ENCODE measurements around the gene PJA1.

Gene PJA1, protein sequence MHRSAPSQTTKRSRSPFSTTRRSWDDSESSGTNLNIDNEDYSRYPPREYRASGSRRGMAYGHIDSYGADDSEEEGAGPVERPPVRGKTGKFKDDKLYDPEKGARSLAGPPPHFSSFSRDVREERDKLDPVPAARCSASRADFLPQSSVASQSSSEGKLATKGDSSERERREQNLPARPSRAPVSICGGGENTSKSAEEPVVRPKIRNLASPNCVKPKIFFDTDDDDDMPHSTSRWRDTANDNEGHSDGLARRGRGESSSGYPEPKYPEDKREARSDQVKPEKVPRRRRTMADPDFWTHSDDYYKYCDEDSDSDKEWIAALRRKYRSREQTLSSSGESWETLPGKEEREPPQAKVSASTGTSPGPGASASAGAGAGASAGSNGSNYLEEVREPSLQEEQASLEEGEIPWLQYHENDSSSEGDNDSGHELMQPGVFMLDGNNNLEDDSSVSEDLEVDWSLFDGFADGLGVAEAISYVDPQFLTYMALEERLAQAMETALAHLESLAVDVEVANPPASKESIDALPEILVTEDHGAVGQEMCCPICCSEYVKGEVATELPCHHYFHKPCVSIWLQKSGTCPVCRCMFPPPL

DNA sequence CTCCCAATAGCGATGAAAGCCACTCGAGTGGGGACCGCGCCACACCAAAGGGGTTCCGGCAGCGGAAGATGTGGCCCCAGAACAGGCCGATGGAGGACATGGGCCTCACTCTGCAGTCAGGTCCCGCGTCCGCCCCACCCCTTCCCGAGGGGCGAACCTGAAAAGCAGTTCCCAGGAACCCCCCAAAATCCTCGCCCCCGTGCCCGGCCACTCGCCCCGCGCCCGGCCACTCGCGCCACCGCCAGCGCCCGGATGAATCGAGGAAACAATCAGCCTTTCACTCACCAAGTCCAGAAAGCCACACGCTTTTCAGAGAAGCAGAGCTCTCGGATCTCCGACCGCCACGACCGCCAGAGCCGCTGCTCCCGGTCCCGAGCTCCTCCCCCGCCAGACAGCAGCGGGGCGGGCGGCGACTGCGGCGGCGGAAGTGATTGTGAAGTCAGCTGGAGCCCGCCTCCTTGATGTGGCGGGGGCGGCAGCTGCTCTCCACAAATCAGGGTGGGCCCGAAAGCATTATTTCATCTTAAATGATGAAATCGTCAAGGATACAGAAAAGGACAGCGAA lies at the start of gene PJA1:
PJA1 (minus strand) TSS at position 367 of the 565 bp plus-strand sequence. CDS start 2,380 bp downstream, outside the sequence.
- peak within 1 kb of the TSS; percentile 63 for H3K27ac ChIP-seq (ENCODE audit: low read length)
- H3K4me1 ChIP-seq (ENCODE audit: control insufficient read depth in 1 of 2, insufficient read depth in 2 of 2, low read length in 2 of 2), result peaks cover 3 to 5% of the 10 kb centered on the region in 2 donors
- no peaks in the 10 kb centered on the region for H3K9me3 ChIP-seq (ENCODE audit: control insufficient read depth in 1 of 2, low read length in 2 of 2)
- no peaks in the 10 kb centered on the region for H3K27me3 ChIP-seq (ENCODE audit: low read depth, low read length)
- peak within 1 kb of the TSS; percentile 70 to 76 for H3K4me3 ChIP-seq (ENCODE audit: low read depth in 1 of 2, low read length in 2 of 2)
- H3K36me3 ChIP-seq (ENCODE audit: control insufficient read depth in 1 of 2, insufficient read depth in 2 of 2, low read length in 2 of 2), result peaks cover 0 to 4% of the 10 kb centered on the region in 2 donors

GRCh38 chrX:69214463-69214862 lies 49.2 kb upstream of the PJA1 start:
- Histone ChIP-seq H3K4me3 (ENCODE audit: low read depth in 1 of 2, low read length in 2 of 2) (no peak overlapping the region), H3K27me3 (ENCODE audit: low read depth, low read length) (no peaks in the 10 kb centered on the region), H3K4me1 (ENCODE audit: control insufficient read depth in 1 of 2, insufficient read depth in 2 of 2, low read length in 2 of 2) (peaks cover 0 to 4% of the 10 kb centered on the region in 2 donors), H3K27ac (ENCODE audit: low read length) (no peak overlapping the region), H3K9me3 (ENCODE audit: control insufficient read depth in 1 of 2, low read length in 2 of 2) (no peaks in the 10 kb centered on the region), H3K36me3 (ENCODE audit: control insufficient read depth in 1 of 2, insufficient read depth in 2 of 2, low read length in 2 of 2) (no peaks in the 10 kb centered on the region)

- Histone ChIP-seq H3K4me1 (ENCODE audit: control insufficient read depth in 1 of 2, insufficient read depth in 2 of 2, low read length in 2 of 2) (peaks cover 0 to 4% of the 10 kb centered on the region in 2 donors), H3K4me3 (ENCODE audit: low read depth in 1 of 2, low read length in 2 of 2) (no peak overlapping the region), H3K27me3 (ENCODE audit: low read depth, low read length) (no peaks in the 10 kb centered on the region), H3K9me3 (ENCODE audit: control insufficient read depth in 1 of 2, low read length in 2 of 2) (no peaks in the 10 kb centered on the region), H3K36me3 (ENCODE audit: control insufficient read depth in 1 of 2, insufficient read depth in 2 of 2, low read length in 2 of 2) (no peaks in the 10 kb centered on the region), H3K27ac (ENCODE audit: low read length) (no peak overlapping the region)
Observed at GRCh38 chrX:69211701-69212100, 46.4 kb upstream of the PJA1 start.

DNA sequence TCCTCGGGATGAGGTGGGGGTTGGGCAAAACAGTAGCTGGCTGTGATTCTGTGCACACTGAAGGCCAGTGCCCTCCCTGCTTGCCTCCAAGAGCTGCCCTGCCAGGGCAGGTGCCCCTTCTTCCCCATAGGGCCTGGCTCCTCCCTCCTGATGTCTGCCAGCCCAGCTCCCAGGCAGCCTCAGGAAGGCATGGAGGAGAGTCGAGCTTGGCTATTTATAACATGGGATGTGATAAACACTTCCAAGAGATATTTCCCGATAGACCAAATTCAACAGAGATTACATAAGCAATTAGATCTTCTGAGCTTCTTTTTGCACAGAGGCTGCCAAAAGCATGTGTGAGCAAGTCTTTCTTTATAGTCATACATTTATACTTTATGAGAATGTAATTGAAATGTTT lies 45.3 kb upstream of the PJA1 start:
- no peaks in the 10 kb centered on the region for H3K36me3 ChIP-seq (ENCODE audit: control insufficient read depth in 1 of 2, insufficient read depth in 2 of 2, low read length in 2 of 2)
- H3K9me3 ChIP-seq (ENCODE audit: control insufficient read depth in 1 of 2, low read length in 2 of 2), result no peaks in the 10 kb centered on the region
- no peak overlapping the region for H3K27ac ChIP-seq (ENCODE audit: low read length)
- no peak overlapping the region for H3K4me3 ChIP-seq (ENCODE audit: low read depth in 1 of 2, low read length in 2 of 2)
- H3K4me1 ChIP-seq (ENCODE audit: control insufficient read depth in 1 of 2, insufficient read depth in 2 of 2, low read length in 2 of 2), result no peaks in the 10 kb centered on the region
- no peaks in the 10 kb centered on the region for H3K27me3 ChIP-seq (ENCODE audit: low read depth, low read length)

- Histone ChIP-seq H3K36me3 (ENCODE audit: control insufficient read depth in 1 of 2, insufficient read depth in 2 of 2, low read length in 2 of 2) (no peaks in the 10 kb centered on the region), H3K4me3 (ENCODE audit: low read depth in 1 of 2, low read length in 2 of 2) (no peak overlapping the region), H3K27me3 (ENCODE audit: low read depth, low read length) (no peaks in the 10 kb centered on the region), H3K4me1 (ENCODE audit: control insufficient read depth in 1 of 2, insufficient read depth in 2 of 2, low read length in 2 of 2) (no peaks in the 10 kb centered on the region), H3K9me3 (ENCODE audit: control insufficient read depth in 1 of 2, low read length in 2 of 2) (no peaks in the 10 kb centered on the region), H3K27ac (ENCODE audit: low read length) (no peak overlapping the region)
Observed at GRCh38 chrX:69207216-69207615, 42.0 kb upstream of the PJA1 start.

DNA sequence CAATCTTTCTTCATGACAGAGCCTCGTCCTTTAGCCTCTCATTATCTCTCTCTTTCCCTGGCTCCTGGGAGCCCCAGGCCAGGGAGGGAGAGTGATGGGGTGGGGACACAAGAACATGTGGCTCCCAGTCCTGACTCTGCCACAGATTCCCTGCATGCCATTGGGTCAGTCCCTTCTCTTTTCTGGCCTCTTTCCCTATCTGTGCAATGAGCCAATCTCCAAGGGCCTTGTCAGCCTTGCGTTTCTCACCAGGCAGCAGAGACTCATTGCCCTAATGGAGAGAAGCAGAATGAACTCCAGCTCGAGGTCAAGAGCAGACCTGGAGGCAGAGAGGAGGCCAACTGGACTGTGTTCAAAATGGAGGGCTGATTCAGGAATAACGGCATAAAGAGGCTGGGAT lies 38.4 kb upstream of the PJA1 start:
- Histone ChIP-seq H3K4me3 (ENCODE audit: low read depth in 1 of 2, low read length in 2 of 2) (no peak overlapping the region), H3K27me3 (ENCODE audit: low read depth, low read length) (no peaks in the 10 kb centered on the region), H3K36me3 (ENCODE audit: control insufficient read depth in 1 of 2, insufficient read depth in 2 of 2, low read length in 2 of 2) (no peaks in the 10 kb centered on the region), H3K9me3 (ENCODE audit: control insufficient read depth in 1 of 2, low read length in 2 of 2) (no peaks in the 10 kb centered on the region), H3K27ac (ENCODE audit: low read length) (no peak overlapping the region), H3K4me1 (ENCODE audit: control insufficient read depth in 1 of 2, insufficient read depth in 2 of 2, low read length in 2 of 2) (no peaks in the 10 kb centered on the region)

DNA sequence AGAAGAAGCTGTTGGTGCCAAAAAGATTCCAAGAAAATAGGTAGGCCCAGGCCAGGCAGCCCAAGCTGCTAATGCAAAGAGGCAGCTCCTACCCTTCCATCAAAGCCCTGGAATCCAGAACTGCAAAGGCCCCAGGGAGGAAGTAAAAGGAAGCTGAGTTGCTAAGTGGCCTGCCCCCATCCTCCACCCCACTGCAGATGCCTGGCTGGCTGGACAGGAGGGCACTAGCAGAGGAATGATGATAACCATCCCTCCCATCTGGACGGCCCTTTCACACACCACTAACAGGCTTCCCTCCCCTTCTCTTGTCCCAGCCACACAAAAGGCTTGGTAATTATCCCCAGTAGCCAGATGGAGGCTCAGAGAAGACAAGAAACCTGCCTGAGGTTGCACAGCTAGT lies 32.4 kb upstream of the PJA1 start:
- H3K36me3 ChIP-seq (ENCODE audit: control insufficient read depth in 1 of 2, insufficient read depth in 2 of 2, low read length in 2 of 2), result no peaks in the 10 kb centered on the region
- no peaks in the 10 kb centered on the region for H3K27me3 ChIP-seq (ENCODE audit: low read depth, low read length)
- H3K4me3 ChIP-seq (ENCODE audit: low read depth in 1 of 2, low read length in 2 of 2), result no peak overlapping the region
- no peak overlapping the region for H3K27ac ChIP-seq (ENCODE audit: low read length)
- H3K4me1 ChIP-seq (ENCODE audit: control insufficient read depth in 1 of 2, insufficient read depth in 2 of 2, low read length in 2 of 2), result no peaks in the 10 kb centered on the region
- no peaks in the 10 kb centered on the region for H3K9me3 ChIP-seq (ENCODE audit: control insufficient read depth in 1 of 2, low read length in 2 of 2)

- Histone ChIP-seq H3K4me1 (ENCODE audit: control insufficient read depth in 1 of 2, insufficient read depth in 2 of 2, low read length in 2 of 2) (no peaks in the 10 kb centered on the region), H3K9me3 (ENCODE audit: control insufficient read depth in 1 of 2, low read length in 2 of 2) (no peaks in the 10 kb centered on the region), H3K27me3 (ENCODE audit: low read depth, low read length) (no peaks in the 10 kb centered on the region), H3K4me3 (ENCODE audit: low read depth in 1 of 2, low read length in 2 of 2) (no peak overlapping the region), H3K27ac (ENCODE audit: low read length) (no peak overlapping the region), H3K36me3 (ENCODE audit: control insufficient read depth in 1 of 2, insufficient read depth in 2 of 2, low read length in 2 of 2) (no peaks in the 10 kb centered on the region)
Observed at GRCh38 chrX:69196666-69197065, 31.4 kb upstream of the PJA1 start.

DNA sequence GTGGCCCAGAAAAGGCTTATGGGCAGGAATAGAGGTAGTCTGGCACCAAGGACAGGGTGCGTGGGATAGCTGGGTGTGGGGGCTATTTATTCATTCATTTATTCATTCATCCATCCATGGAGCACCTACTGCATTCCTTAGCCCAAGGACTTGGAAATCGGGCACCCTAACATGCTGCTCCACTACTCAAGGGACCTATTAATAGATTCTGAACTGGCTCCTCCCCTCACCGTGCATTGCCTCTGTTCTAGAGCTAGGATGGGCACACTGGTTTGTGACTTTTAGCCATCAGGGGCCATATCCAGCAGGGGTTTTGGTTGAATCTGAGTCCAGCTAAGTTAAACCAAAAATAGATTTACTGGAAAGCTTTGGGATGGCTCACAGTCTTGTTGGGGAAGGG lies 30.6 kb upstream of the PJA1 start:
- Histone ChIP-seq H3K36me3 (ENCODE audit: control insufficient read depth in 1 of 2, insufficient read depth in 2 of 2, low read length in 2 of 2) (no peaks in the 10 kb centered on the region), H3K9me3 (ENCODE audit: control insufficient read depth in 1 of 2, low read length in 2 of 2) (no peaks in the 10 kb centered on the region), H3K27me3 (ENCODE audit: low read depth, low read length) (no peaks in the 10 kb centered on the region), H3K4me1 (ENCODE audit: control insufficient read depth in 1 of 2, insufficient read depth in 2 of 2, low read length in 2 of 2) (no peaks in the 10 kb centered on the region), H3K27ac (ENCODE audit: low read length) (no peak overlapping the region), H3K4me3 (ENCODE audit: low read depth in 1 of 2, low read length in 2 of 2) (no peak overlapping the region)

DNA sequence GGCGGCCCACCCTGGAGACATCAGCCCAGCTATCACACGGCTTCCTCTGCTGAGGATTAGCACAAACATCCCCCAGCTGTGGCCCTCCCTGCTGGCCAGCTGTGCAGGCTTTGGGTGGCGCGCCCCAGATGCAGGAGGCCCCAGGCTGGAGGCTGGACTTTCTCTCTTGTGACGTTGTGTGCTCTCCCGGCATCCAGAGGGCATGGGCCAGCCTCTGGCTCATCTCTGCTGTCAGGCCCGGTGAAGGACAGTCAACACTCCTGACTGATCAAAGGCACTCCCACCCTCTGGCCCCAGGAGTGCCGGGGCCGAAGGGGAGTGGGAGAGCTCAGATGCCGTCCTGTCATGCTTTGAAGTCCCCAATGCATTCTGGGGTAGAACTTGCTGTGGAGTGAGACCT lies 29.9 kb upstream of the PJA1 start:
- Histone ChIP-seq H3K4me1 (ENCODE audit: control insufficient read depth in 1 of 2, insufficient read depth in 2 of 2, low read length in 2 of 2) (no peaks in the 10 kb centered on the region), H3K36me3 (ENCODE audit: control insufficient read depth in 1 of 2, insufficient read depth in 2 of 2, low read length in 2 of 2) (no peaks in the 10 kb centered on the region), H3K27me3 (ENCODE audit: low read depth, low read length) (no peaks in the 10 kb centered on the region), H3K4me3 (ENCODE audit: low read depth in 1 of 2, low read length in 2 of 2) (no peak overlapping the region), H3K27ac (ENCODE audit: low read length) (no peak overlapping the region), H3K9me3 (ENCODE audit: control insufficient read depth in 1 of 2, low read length in 2 of 2) (no peaks in the 10 kb centered on the region)

- Histone ChIP-seq H3K4me3 (ENCODE audit: low read depth in 1 of 2, low read length in 2 of 2) (no peak overlapping the region), H3K27ac (ENCODE audit: low read length) (no peak overlapping the region), H3K9me3 (ENCODE audit: control insufficient read depth in 1 of 2, low read length in 2 of 2) (no peaks in the 10 kb centered on the region), H3K4me1 (ENCODE audit: control insufficient read depth in 1 of 2, insufficient read depth in 2 of 2, low read length in 2 of 2) (no peaks in the 10 kb centered on the region), H3K36me3 (ENCODE audit: control insufficient read depth in 1 of 2, insufficient read depth in 2 of 2, low read length in 2 of 2) (no peaks in the 10 kb centered on the region), H3K27me3 (ENCODE audit: low read depth, low read length) (no peaks in the 10 kb centered on the region)
Observed at GRCh38 chrX:69192603-69193002, 27.4 kb upstream of the PJA1 start.
